Glomerular visceral epithelial cell (primary cell): ENCODE data around the gene RYR3.

Experiments used
- DNase-seq: peaks from one replicate; pipeline ENCODE4 v3.0.0-alpha.2; 2016; ENCODE audit errors: extremely low spot score

The RYR3 gene

DNA sequence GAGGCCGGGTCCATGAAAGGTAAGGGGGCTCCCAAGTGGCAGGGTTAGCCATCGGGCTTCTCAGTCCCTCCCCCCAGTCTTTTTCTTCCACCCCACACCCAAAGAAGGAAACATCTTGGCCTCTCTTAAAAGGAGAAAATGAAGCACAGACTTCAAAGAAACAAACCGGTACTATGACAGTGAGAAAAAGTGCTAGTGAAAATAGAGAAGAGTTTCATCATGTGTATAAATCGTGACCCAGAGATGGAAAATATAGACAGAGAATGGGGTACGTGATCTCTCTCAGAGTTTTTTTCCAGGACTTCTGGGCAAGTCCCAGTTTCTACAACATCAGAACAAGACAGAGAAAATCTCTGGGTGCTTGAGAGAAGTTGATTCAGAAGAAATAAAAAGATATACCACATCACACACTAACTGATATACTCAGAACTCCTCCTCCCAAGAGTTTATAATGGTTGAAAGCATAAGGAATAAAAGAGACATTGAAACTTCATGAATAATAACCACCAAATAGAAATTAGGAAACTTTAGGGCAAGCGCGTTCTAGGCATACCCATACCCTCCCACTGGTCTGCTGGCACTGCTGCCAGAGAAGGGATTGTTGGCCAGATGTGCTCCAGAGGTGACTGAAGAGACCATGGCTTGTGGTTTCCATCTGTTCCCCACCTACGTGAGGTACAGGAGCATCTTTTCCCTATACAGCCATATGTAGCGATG is 338.6 kb downstream of the RYR3 start:
- no peak for DNase-seq

GRCh38 chr15:33654860-33655259 is 344.1 kb downstream of the RYR3 start:
- DNase-seq = no peak

- peak; percentile 8 for DNase-seq
Observed at GRCh38 chr15:33655488-33655887, 344.7 kb downstream of the RYR3 start.

DNA sequence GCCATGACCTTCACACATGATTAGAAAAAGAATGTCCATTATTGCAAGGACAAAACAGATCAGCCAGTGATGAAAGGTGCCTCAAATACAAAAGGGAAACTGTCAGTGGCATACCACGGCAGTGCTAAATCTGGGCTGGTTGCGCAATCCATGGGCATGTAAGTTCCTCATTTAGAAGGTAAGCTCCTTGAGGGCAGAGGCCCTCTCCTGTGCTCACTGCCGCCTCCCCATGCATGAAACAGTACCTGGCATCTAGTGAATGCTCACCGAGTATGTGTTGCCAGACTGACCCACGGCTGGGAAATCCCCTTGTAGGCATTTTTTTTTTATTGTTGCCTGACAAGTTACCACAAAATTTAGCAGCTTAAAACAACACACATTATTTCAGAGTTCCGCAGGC is 345.4 kb downstream of the RYR3 start:
- DNase-seq = peak; percentile 35

DNA sequence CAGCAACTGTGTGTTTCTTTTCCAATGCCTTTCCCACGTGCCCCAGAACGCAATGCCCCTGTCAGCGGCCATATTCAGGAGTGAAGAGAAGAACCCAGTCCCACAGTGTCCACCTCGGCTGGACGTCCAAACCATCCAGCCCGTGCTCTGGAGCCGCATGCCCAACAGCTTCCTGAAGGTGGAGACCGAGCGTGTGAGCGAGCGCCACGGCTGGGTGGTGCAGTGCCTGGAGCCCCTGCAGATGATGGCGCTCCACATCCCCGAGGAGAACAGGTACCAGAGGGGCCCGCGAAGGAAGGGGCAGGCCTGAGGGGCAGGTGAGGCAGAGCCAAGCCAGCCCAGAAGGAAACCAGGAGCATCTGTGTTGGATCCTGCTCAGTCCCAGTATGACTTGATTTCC is 349.4 kb downstream of the RYR3 start:
- DNase-seq = no peak

DNA sequence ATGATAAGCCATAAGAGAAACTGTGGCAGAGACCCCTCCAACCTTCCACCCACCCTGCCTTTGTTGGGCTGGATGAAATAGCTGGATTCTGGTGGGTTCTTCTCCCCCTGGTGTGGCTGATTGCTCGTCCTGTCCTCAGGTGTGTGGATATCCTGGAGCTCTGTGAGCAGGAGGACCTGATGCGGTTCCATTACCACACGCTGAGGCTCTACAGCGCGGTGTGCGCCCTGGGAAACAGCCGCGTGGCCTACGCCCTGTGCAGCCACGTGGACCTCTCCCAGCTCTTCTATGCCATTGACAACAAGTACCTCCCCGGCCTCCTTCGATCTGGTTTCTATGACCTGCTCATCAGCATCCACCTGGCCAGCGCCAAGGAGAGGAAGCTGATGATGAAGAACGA is 351.2 kb downstream of the RYR3 start:
- no peak for DNase-seq

- DNase-seq = no peak
Observed at GRCh38 chr15:33664947-33665346, 354.2 kb downstream of the RYR3 start.

DNA sequence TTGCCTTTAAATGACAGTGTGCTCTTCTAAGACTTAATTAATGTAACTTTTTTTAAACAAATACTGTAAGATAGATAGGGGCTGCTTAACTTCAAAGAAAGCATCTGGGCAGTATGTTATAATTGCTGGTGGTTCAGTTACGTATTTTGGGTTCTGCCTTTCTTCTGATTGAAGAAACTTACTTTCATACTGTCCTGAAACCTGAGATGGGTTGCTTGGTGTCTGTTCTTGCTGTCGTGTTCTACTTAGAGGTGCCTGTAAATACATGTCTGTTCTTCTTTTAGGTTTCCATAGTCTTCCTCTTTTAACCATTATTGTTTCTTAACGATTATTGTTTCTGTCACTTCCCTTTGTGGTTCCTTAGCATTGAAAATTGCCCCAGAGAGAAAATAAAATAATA is 359.8 kb downstream of the RYR3 start:
- DNase-seq = no peak

- DNase-seq = no peak
Observed at GRCh38 chr15:33671456-33671855, 360.7 kb downstream of the RYR3 start.

DNA sequence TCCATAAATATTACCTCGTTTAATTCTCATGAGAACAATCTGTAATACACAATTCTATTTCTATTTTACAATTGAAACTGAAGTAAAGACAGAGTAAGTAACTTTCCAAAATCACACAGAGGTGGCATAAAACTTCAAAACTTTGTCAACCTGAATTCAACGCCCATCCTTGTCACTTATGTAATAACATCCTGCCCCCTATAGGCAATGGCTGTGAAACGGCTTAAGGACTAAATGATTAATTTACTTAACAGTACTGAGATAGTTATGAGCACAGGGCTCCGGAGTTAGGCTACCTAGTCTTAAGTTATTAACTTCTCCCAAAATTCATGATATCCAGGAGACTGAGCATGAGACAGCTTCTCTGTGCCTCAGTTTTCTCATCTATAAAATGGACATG is 364.5 kb downstream of the RYR3 start:
- DNase-seq = no peak

DNA sequence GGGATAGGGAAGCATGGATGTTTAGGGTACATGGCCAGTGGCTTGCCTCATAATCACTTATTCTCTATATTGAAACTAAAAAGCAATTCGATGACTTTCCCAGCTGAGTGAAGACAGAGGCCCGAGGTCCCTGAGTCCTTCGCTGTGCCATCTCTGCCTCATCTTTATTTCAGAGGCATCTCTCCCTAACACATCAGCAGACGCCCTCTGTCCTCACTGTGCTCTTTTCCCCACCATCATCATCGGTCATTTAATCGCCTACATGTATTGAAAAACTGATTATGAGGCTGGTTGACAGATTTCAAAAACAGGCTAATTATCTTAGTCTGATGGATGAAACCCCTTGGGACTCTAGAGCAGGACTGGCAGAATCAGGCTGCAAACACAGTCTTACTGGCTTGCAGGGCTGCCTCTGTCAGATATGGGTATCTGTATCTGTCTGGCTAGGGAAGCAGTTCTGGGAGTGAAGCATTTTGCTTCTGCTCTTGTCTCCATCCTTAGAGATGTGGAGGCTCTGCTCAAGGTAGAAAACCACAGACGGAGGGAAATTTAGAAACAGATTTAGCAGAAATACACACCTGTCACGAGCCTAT is 366.6 kb downstream of the RYR3 start:
- DNase-seq = no peak

DNA sequence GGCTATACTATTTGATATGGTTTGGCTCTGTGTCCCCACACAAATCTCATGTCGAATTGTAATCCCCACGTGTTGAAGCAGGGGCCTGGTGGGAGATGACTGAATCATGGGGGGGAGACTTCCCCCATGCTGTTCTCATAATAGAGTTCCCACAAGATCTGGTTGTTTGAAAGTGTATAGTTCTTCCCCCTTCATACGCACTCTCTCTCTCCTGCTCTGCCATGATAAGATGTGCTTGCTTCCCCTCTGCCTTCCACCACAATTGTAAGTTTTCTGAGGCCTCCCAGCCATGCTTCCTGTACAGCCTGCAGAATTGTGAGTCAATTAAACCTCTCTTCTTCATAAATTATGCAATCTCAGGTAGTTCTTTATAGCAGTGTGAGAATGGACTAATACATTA is 367.4 kb downstream of the RYR3 start:
- no peak for DNase-seq

GRCh38 chr15:33678602-33679001 is 367.8 kb downstream of the RYR3 start:
- DNase-seq = no peak

DNA sequence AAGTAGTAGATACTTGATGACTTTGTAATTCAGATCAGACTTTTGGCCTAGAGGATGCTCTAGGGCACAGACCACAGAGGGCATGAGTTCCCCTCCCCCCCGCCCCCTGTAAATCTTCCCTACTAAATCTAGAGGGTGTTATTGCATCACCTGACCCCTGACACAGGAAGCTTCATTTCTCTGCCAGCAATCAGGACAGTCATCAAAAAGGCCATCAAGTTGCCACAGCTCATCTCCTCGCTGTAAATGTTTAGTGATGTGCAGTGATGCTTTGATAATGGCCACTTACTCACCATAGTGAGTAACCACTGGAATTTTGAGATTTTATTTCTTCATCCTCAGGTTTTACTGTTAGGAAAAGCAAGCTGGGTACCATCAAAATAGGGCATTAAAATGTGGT is 368.3 kb downstream of the RYR3 start:
- DNase-seq = peak; percentile 87

DNA sequence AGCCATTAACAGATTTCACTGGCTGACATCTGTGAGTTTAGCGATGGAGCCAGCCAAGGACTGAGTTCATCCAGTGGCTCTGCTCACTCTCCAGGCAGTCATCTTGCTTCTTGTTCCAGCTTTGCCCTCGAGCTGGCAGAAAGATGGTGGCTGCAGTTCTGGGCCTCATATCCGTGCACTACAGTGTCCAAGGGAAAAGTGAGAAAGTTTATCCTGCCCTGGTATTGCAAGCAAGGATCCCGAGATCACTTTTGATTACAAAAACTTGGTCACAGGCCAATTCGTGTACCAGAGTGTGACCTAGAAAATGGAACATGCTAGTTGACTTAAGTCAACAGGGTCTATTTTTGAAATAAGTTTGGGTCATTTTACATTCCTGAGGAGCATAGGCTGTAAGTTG is 369.6 kb downstream of the RYR3 start:
- no peak for DNase-seq

DNA sequence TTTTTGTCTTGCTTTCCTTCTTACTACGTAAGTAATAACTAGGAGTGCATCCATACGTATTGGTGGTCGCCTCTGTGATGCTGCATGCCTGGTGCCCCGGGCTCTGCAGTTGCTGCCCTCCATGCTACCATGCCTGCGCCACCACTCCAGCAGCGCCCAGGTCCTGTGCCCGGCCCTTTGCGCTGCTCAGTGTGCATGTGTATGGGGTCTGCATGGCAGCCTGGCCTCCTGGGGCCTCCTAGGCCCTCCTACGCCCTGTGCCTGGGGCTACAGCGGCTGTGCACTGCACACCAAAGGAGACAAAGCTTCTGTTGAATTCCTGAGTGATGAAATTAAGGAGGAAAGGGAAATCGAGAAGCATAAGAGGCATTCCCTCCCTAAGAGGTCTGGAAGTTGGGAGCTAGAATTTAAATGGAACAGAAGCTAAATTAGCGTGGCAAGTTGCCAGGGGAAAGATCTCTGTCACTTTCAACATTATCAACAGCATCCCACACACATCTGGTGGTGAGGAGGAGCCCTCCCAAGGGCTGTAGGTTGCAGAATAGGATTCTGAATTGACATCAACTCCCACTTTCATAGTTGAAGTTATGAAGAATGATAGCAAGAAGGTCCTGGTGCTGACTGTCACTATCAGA is 382.5 kb downstream of the RYR3 start:
- no peak for DNase-seq

GRCh38 chr15:33698126-33698525 is 387.4 kb downstream of the RYR3 start:
- DNase-seq = no peak

DNA sequence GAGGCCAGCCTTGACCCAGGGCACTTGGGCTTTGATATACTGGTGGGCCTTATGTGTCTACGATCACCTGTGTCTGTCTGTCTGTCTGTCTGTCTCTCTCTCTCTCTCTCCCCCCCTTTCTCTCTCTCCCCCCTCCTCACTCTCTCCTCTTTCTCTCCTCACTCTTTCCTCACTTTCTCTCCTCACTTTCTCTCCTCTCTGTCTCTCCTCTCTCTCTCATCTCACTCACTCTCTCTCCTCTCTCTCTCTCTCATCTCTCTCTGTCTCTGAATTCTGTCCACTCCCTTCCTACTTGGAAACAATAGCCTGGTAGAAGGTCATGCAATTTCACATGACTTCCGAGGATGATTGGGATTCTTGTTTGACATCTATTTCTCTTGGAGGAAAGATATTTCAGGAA is 388.4 kb downstream of the RYR3 start:
- no peak for DNase-seq

- DNase-seq = peak; percentile 16
Observed at GRCh38 chr15:33699691-33700447, 389.1 kb downstream of the RYR3 start.

DNA sequence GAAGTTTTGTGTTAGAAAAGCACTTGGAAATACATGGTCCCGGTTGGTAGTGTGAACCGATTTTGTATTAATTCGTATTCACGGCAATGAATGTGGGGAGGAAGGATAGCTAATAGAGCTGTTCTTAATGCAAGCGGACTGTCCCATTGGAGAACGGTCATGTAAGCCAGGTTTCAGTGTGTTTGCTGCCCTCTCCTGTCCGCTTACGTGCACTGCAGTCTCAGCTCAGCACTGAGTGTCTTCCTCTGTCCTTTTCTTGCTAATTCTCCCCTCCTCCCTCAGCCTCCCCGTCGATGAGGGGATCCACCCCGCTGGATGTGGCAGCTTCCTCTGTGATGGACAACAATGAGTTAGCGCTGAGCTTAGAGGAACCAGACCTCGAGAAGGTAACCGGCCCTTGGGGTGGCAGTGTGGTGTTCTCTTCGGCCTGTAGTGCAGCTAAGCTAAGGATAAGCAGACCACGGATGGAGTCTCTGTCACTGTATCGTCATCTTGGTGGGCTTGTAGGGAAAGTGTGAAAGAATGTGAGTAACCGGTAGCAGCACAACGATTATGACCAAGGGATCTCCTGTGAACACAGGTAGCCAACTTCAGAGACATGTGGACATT is 390.0 kb downstream of the RYR3 start:
- peak; percentile 75 for DNase-seq

GRCh38 chr15:33701304-33701696 is 390.5 kb downstream of the RYR3 start:
- DNase-seq = no peak

DNA sequence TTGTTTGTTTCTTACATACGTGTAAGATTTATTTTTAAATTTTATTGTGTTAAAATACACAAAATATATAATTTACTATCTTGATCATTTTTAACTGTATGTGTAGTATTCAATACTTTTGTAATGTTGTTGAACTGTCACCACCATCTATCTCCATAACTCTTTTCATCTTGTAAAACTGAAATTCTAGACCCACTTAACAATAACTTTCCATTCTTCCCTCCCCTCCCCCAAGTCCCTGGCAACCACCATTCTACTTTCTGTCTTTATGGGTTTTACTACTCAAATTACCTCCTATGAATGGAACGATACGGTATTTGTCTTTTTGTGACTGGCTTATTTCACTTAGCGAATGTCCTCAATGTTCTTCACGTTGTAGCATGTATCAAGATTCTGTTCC is 395.4 kb downstream of the RYR3 start:
- no peak for DNase-seq
